Body of pancreas (tissue), 4 donors: Measurements from ENCODE around the gene PDE4A. TPM values are rescaled to one million over a fixed set of nuclear protein-coding genes. Genes with fewer than 3 reads are reported as not detected.

Source experiments
- ATAC-seq: fragments of 150-250 bp; one replicate; pipeline ENCODE4 v1.9.1; 2016
- DNase-seq, 4 donors: peaks; one replicate each; pipeline ENCODE4 v3.0.0-alpha.2; 2019
- H3K27ac ChIP-seq, 4 donors: fragments of 200-600 bp; sonication (generic); 1 replicate in 3 of 4; 2 replicates in 1 of 4; pipeline versions ENCODE4 v1.5.1 to v1.6.1; 2016 to 2019; ENCODE audit warnings: mild to moderate bottlenecking in 1 of 4, mixed read lengths in 1 of 4, moderate library complexity in 1 of 4
- H3K27me3 ChIP-seq, 2 donors: fragments of 200-600 bp; sonication (generic); one replicate each; pipeline ENCODE4 v1.6.0; 2016; ENCODE audit warnings: mild to moderate bottlenecking in 1 of 2
- H3K36me3 ChIP-seq, 2 donors: fragments of 200-600 bp; sonication (generic); replicated peaks in 1 of 2; 2 replicates each; pipeline ENCODE4 v1.5.1; 2016; ENCODE audit warnings: low read depth in 2 of 2; ENCODE audit not compliant: insufficient read depth in 1 of 2
- H3K4me1 ChIP-seq: fragments of 200-600 bp; sonication (generic); one replicate; pipeline ENCODE4 v1.6.0; 2016
- H3K4me3 ChIP-seq, 2 donors: fragments of 200-600 bp; sonication (generic); 1 replicate in 1 of 2; 2 replicates in 1 of 2; pipeline ENCODE4 v1.5.1; 2016 to 2019
- H3K9me3 ChIP-seq, 3 donors: fragments of 200-600 bp; sonication (generic); 1 replicate in 2 of 3; 2 replicates in 1 of 3; pipeline ENCODE4 v1.5.1; 2016
- POLR2A ChIP-seq, 3 donors: fragments of 450-650 bp; IDR thresholded peaks; one replicate each; pipeline ENCODE4 v1.6.1; 2016; ENCODE audit warnings: antibody characterized with exemption in 3 of 3, mild to moderate bottlenecking in 2 of 3
- WGBS, 2 donors: methylation state at CpG; one replicate each; pipeline ENCODE4 v1.1.5; 2017; 5-methylcytosine and 5-hydroxymethylcytosine counted together
- intact Hi-C: fragments of 100-400 bp; cut with DNase I; formaldehyde crosslinking; loops from one replicate; pipeline ENCODE4 v1.15.1; 2023
- total RNA-seq, 2 donors: library from RNA; depleted of rRNA; stranded (reverse); fragments of >200 nt; gene quantifications; one replicate each; pipeline ENCODE4 v1.1.0, GENCODE V29; 2016
- TF ChIP-seq, protein P1 (sequence below), 7 experiments: fragments of 450-650 bp in 4 of 7; fragments of 200-600 bp in 3 of 7; sonication (generic) in 3 of 7; IDR thresholded peaks; one replicate each; pipeline ENCODE4 v1.5.1; 2016 to 2019; ENCODE audit warnings: antibody characterized with exemption in 7 of 7

Gene PDE4A
- total RNA-seq, 2 donors from 2014 or later, result 8.8 to 17.1 TPM

DNA sequence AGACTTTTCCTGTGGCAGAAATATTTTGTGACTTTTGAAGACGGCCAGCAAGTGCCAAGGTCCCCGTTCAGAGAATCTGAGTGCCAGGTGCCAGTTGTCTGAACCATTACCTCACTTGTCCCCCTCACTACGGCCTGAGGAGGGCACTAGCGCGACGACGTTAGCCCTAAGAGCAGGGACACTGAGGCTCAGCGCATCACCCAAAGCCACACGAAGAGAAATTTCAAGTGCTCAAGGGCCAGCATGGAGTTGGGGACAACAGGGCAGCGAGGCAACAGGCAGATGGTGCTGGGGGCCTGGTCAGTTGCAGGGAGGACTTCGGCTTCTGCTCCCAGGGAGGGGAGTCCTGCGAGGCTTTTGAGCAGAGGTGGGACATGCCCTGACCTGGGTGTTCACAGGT, 30.5 kb upstream of the PDE4A start:
- Histone ChIP-seq H3K4me3 (no peak overlapping the region), H3K4me1 (no peaks in the 10 kb centered on the region), H3K36me3 (peaks cover 0 to 12% of the 10 kb centered on the region in 2 donors), H3K27ac (no peak overlapping the region), H3K9me3 (no peaks in the 10 kb centered on the region), H3K27me3 (no peaks in the 10 kb centered on the region)
- ATAC-seq (no peak), DNase-seq (no peak)
- TF ChIP-seq, protein P1, sequence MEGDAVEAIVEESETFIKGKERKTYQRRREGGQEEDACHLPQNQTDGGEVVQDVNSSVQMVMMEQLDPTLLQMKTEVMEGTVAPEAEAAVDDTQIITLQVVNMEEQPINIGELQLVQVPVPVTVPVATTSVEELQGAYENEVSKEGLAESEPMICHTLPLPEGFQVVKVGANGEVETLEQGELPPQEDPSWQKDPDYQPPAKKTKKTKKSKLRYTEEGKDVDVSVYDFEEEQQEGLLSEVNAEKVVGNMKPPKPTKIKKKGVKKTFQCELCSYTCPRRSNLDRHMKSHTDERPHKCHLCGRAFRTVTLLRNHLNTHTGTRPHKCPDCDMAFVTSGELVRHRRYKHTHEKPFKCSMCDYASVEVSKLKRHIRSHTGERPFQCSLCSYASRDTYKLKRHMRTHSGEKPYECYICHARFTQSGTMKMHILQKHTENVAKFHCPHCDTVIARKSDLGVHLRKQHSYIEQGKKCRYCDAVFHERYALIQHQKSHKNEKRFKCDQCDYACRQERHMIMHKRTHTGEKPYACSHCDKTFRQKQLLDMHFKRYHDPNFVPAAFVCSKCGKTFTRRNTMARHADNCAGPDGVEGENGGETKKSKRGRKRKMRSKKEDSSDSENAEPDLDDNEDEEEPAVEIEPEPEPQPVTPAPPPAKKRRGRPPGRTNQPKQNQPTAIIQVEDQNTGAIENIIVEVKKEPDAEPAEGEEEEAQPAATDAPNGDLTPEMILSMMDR (IDR thresholded peaks at IDR 0.05), result no peak
- no peak for TF ChIP-seq POLR2A (IDR thresholded peaks at IDR 0.05)
- intact Hi-C loops, result loop anchor here (5.0 to 10.0 kb wide), 2 partner anchors 133 to 455 kb away; partner anchors contain the start of gene OLFM2
- 33 to 58% methylated on average over 8 to 12 of the region's 12 CpGs for WGBS, 2 donors

DNA sequence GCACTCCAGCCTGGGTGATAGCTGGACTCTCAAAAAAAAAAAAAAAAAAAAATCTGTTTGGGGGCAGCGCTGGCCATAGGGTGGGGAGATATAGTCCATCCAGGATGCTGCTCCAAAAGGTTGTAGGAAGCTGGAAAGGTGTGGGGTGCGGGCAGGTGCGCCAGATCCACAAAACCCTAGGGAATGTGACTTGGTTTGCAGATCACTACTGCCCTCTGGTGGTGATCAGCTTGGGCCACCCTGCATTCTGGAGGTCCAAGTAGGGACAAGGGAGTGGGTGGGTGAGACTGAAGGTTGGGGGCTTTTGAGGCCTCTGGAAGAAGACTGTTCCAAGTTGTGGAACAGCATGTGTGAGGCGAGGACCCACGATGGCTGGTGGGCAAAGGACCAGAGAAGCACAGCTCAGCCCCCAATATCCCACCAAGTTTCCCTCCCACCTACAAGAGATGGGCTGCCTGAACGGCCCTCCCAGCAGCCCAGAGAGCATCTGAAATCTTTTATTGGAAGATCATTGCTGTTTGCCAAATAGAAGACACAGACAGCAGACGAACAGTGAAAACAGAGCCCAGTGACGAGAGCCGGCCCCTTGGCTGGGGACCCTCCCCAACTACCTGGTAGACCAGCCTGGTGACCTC, 29.6 kb upstream of the PDE4A start:
- peak; percentile 69 for ATAC-seq
- no peak for TF ChIP-seq POLR2A (IDR thresholded peaks at IDR 0.05)
- TF ChIP-seq, protein P1 (IDR thresholded peaks at IDR 0.05), result peak; percentile 73 to 84 (median 79)
- WGBS, 2 donors, result 39 to 47% methylated on average over 9 of the region's 9 CpGs

GRCh38 chr19:10392120-10392519, 28.2 kb upstream of the PDE4A start:
- 85 to 86% methylated on average over 6 of the region's 6 CpGs for WGBS, 2 donors
- no peaks in the 10 kb centered on the region for H3K9me3 ChIP-seq
- DNase-seq (no peak), ATAC-seq (no peak)
- H3K27me3 ChIP-seq, result no peaks in the 10 kb centered on the region
- H3K4me1 ChIP-seq, result no peaks in the 10 kb centered on the region
- no peak overlapping the region for H3K4me3 ChIP-seq
- peaks cover 0 to 17% of the 10 kb centered on the region in 2 donors for H3K36me3 ChIP-seq
- TF ChIP-seq, protein P1 (IDR thresholded peaks at IDR 0.05), result no peak
- no peak for TF ChIP-seq POLR2A (IDR thresholded peaks at IDR 0.05)
- no peak overlapping the region for H3K27ac ChIP-seq
- intact Hi-C loops, result loop anchor here (5.0 to 10.0 kb wide), 2 partner anchors 135 to 457 kb away; partner anchors contain the start of gene OLFM2

More for the DNA sequence above, 29.6 kb upstream of the PDE4A start:
- intact Hi-C loops, result loop anchor here (5.0 to 10.0 kb wide), 2 partner anchors 133 to 456 kb away; partner anchors contain the start of gene OLFM2
- Histone ChIP-seq H3K27me3 (no peaks in the 10 kb centered on the region), H3K27ac (no peak overlapping the region), H3K36me3 (peaks cover 0 to 17% of the 10 kb centered on the region in 2 donors), H3K4me1 (no peaks in the 10 kb centered on the region), H3K4me3 (no peak overlapping the region), H3K9me3 (no peaks in the 10 kb centered on the region)
- DNase-seq, result peak; percentile 77 to 83 (median 81)

GRCh38 chr19:10393137-10393536, 27.2 kb upstream of the PDE4A start:
- intact Hi-C loops, result loop anchor here (5.0 to 10.0 kb wide), 2 partner anchors 136 to 458 kb away; partner anchors contain the start of gene OLFM2

More at GRCh38 chr19:10393137-10393536, 27.2 kb upstream of the PDE4A start:
- Histone ChIP-seq H3K27ac (no peak overlapping the region), H3K27me3 (no peaks in the 10 kb centered on the region), H3K36me3 (peaks cover 0 to 17% of the 10 kb centered on the region in 2 donors), H3K4me1 (no peaks in the 10 kb centered on the region), H3K9me3 (no peaks in the 10 kb centered on the region), H3K4me3 (no peak overlapping the region)
- DNase-seq (no peak), ATAC-seq (no peak)
- 85 to 99% methylated on average over 7 to 13 of the region's 24 CpGs for WGBS, 2 donors
- TF ChIP-seq POLR2A (IDR thresholded peaks at IDR 0.05), result no peak
- TF ChIP-seq, protein P1 (IDR thresholded peaks at IDR 0.05), result no peak
